Nephron progenitor cell (in vitro differentiated cells): ENCODE data around the gene ANKRD34A.

Source experiments
- DNase-seq: peaks from one replicate; pipeline ENCODE4 v3.0.0; 2021
- H3K27ac Mint-ChIP-seq: 2 replicates; pipeline ENCODE4 v1.8.0; 2021; ENCODE audit warnings: mild to moderate bottlenecking, moderate library complexity, mixed read lengths
- H3K27me3 Mint-ChIP-seq: 2 replicates; pipeline ENCODE4 v1.8.0; 2021; ENCODE audit warnings: mild to moderate bottlenecking, low read depth, mixed read lengths; ENCODE audit not compliant: poor library complexity
- H3K36me3 Mint-ChIP-seq: 2 replicates; pipeline ENCODE4 v1.8.0; 2021; ENCODE audit warnings: low read depth, mixed read lengths
- H3K4me1 Mint-ChIP-seq: 2 replicates; pipeline ENCODE4 v1.8.0; 2021; ENCODE audit warnings: mixed read lengths
- H3K4me3 Mint-ChIP-seq: 2 replicates; pipeline ENCODE4 v1.8.0; 2021; ENCODE audit warnings: mild to moderate bottlenecking, moderate library complexity, mixed read lengths
- H3K9me3 Mint-ChIP-seq: 2 replicates; pipeline ENCODE4 v1.8.0; 2021; ENCODE audit warnings: mild to moderate bottlenecking, moderate library complexity, mixed read lengths
- CTCF ChIP-seq: fragments of 200-600 bp; sonication (generic); IDR thresholded peaks from 2 replicates; pipeline ENCODE4 v1.5.0; 2021; ENCODE audit warnings: antibody characterized with exemption

ANKRD34A gene

DNA sequence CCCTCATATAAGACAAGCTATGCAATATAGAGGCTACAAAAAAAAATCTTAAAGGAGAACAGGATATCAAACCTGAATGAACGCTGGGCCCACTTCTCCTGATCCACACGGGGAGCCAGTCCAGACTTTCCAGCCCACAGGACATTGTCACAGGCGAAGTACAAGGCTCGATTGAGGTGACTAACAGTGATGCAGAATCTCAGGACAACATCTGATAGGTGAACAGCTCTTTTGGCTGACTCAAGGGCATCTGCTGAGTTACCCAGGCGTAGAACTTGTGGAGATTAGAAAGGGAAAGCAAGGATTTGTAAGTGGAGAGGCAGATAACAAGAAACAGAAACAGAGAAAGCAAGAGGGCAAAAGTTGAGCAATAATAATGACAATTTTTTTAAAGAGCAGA lies 47.6 kb downstream of the ANKRD34A start:
- DNase-seq, result no peak
- peaks cover 32% of the 10 kb centered on the region for H3K4me1 Mint-ChIP-seq
- H3K27me3 Mint-ChIP-seq, result no peaks in the 10 kb centered on the region
- H3K4me3 Mint-ChIP-seq, result peak overlapping the region; percentile 94
- peaks cover 46% of the 10 kb centered on the region for H3K36me3 Mint-ChIP-seq
- no peak overlapping the region for H3K27ac Mint-ChIP-seq
- no peaks in the 10 kb centered on the region for H3K9me3 Mint-ChIP-seq
- no peak for TF ChIP-seq CTCF

GRCh38 chr1:145912128-145912641 lies 52.2 kb downstream of the ANKRD34A start:
- Mint-ChIP-seq H3K27ac (no peak overlapping the region), H3K4me1 (peaks cover 23% of the 10 kb centered on the region), H3K27me3 (no peaks in the 10 kb centered on the region), H3K9me3 (no peaks in the 10 kb centered on the region), H3K36me3 (peaks cover 36% of the 10 kb centered on the region), H3K4me3 (no peak overlapping the region)
- TF ChIP-seq CTCF, result no peak
- no peak for DNase-seq
